Measurements from ENCODE around the gene GALNT6. TPM values are rescaled to one million over a fixed set of nuclear protein-coding genes. Genes with fewer than 3 reads are reported as not detected.

Gene GALNT6
- total RNA-seq, 1 donor from 2014 or later = 0.90 TPM

GRCh38 chr12:51323317-51323960 is 67.8 kb downstream of the GALNT6 start:
- Mint-ChIP-seq H3K9me3 (ENCODE audit: low read depth) (no peaks in the 10 kb centered on the region), H3K36me3 (ENCODE audit: low read depth) (no peaks in the 10 kb centered on the region), H3K4me1 (ENCODE audit: low read depth) (peaks cover 10% of the 10 kb centered on the region), H3K27me3 (ENCODE audit: low read depth) (no peaks in the 10 kb centered on the region), H3K27ac (ENCODE audit: unreplicated experiment) (no peak overlapping the region), H3K4me3 (ENCODE audit: unreplicated experiment) (no peak overlapping the region)
- TF ChIP-seq CTCF (IDR thresholded peaks at IDR 0.05) = no peak
- no peak for DNase-seq (ENCODE audit: low spot score)

GRCh38 chr12:51322452-51322851 is 68.8 kb downstream of the GALNT6 start:
- no peak for DNase-seq (ENCODE audit: low spot score)
- TF ChIP-seq CTCF (IDR thresholded peaks at IDR 0.05) = no peak
- no peaks in the 10 kb centered on the region for H3K9me3 Mint-ChIP-seq (ENCODE audit: low read depth)
- H3K27ac Mint-ChIP-seq (ENCODE audit: unreplicated experiment) = no peak overlapping the region
- H3K4me3 Mint-ChIP-seq (ENCODE audit: unreplicated experiment) = no peak overlapping the region
- peaks cover 10% of the 10 kb centered on the region for H3K4me1 Mint-ChIP-seq (ENCODE audit: low read depth)
- H3K27me3 Mint-ChIP-seq (ENCODE audit: low read depth) = no peaks in the 10 kb centered on the region
- H3K36me3 Mint-ChIP-seq (ENCODE audit: low read depth) = no peaks in the 10 kb centered on the region

- TF ChIP-seq CTCF (IDR thresholded peaks at IDR 0.05) = no peak
- DNase-seq (ENCODE audit: low spot score) = no peak
- Mint-ChIP-seq H3K36me3 (ENCODE audit: low read depth) (no peaks in the 10 kb centered on the region), H3K9me3 (ENCODE audit: low read depth) (no peaks in the 10 kb centered on the region), H3K27me3 (ENCODE audit: low read depth) (no peaks in the 10 kb centered on the region), H3K4me3 (ENCODE audit: unreplicated experiment) (no peak overlapping the region), H3K27ac (ENCODE audit: unreplicated experiment) (no peak overlapping the region), H3K4me1 (ENCODE audit: low read depth) (peaks cover 6% of the 10 kb centered on the region)
Measured at GRCh38 chr12:51321882-51322281, 69.3 kb downstream of the GALNT6 start.

GRCh38 chr12:51320695-51321320 is 70.4 kb downstream of the GALNT6 start:
- H3K9me3 Mint-ChIP-seq (ENCODE audit: low read depth) = no peaks in the 10 kb centered on the region

GRCh38 chr12:51320311-51320694 is 70.9 kb downstream of the GALNT6 start:
- Mint-ChIP-seq H3K4me1 (ENCODE audit: low read depth) (peaks cover 2% of the 10 kb centered on the region), H3K9me3 (ENCODE audit: low read depth) (no peaks in the 10 kb centered on the region), H3K27ac (ENCODE audit: unreplicated experiment) (no peak overlapping the region), H3K36me3 (ENCODE audit: low read depth) (no peaks in the 10 kb centered on the region), H3K4me3 (ENCODE audit: unreplicated experiment) (no peak overlapping the region), H3K27me3 (ENCODE audit: low read depth) (no peaks in the 10 kb centered on the region)
- TF ChIP-seq CTCF (IDR thresholded peaks at IDR 0.05) = no peak
- DNase-seq (ENCODE audit: low spot score) = no peak

More at GRCh38 chr12:51320695-51321320, 70.4 kb downstream of the GALNT6 start:
- DNase-seq (ENCODE audit: low spot score) = no peak
- Mint-ChIP-seq H3K27ac (ENCODE audit: unreplicated experiment) (no peak overlapping the region), H3K36me3 (ENCODE audit: low read depth) (no peaks in the 10 kb centered on the region), H3K4me3 (ENCODE audit: unreplicated experiment) (no peak overlapping the region), H3K4me1 (ENCODE audit: low read depth) (peaks cover 2% of the 10 kb centered on the region), H3K27me3 (ENCODE audit: low read depth) (no peaks in the 10 kb centered on the region)
- no peak for TF ChIP-seq CTCF (IDR thresholded peaks at IDR 0.05)

Measured in chondrocyte (in vitro differentiated cells).